HG03457 (cell line): Measurements from ENCODE around the gene MGAT4A.

Experiments
- ATAC-seq: cut with Tn5 transposase; IDR thresholded peaks from one replicate; pipeline ENCODE4 v1.9.1; 2021; ENCODE audit warnings: moderate number of reproducible peaks; ENCODE audit not compliant: unreplicated experiment

Gene MGAT4A

GRCh38 chr2:98577313-98577712 lies 153.6 kb downstream of the MGAT4A start:
- ATAC-seq: no peak

GRCh38 chr2:98576666-98577312 lies 154.1 kb downstream of the MGAT4A start:
- no peak for ATAC-seq

- ATAC-seq: no peak
These were observed 157.5 kb downstream of the MGAT4A start for GRCh38 chr2:98573426-98573825.

GRCh38 chr2:98572676-98573075 lies 158.3 kb downstream of the MGAT4A start:
- no peak for ATAC-seq

GRCh38 chr2:98572211-98572610 lies 158.7 kb downstream of the MGAT4A start:
- no peak for ATAC-seq

GRCh38 chr2:98571796-98572195 lies 159.1 kb downstream of the MGAT4A start:
- ATAC-seq: no peak

GRCh38 chr2:98571121-98571701 lies 159.7 kb downstream of the MGAT4A start:
- no peak for ATAC-seq

- no peak for ATAC-seq
These were observed 160.6 kb downstream of the MGAT4A start for GRCh38 chr2:98570356-98570755.

- ATAC-seq: no peak
These were observed 161.0 kb downstream of the MGAT4A start for GRCh38 chr2:98569915-98570314.

- ATAC-seq: no peak
These were observed 161.6 kb downstream of the MGAT4A start for GRCh38 chr2:98569197-98569793.
